Activated gamma-delta T cell treated with anti-CD3 and anti-CD28 coated beads, Interleukin-2, amount 50 U/mL, for 16 hours (primary cell): ENCODE measurements around the gene PSMA7.
"Not testable (repeated sequence)": the region's sequence is repeated elsewhere in the genome, so short reads cannot be mapped to it uniquely, and the experiment has no call there.

ENCODE experiments used
- DNase-seq: peaks from one replicate; pipeline ENCODE4 v3.0.0-alpha.2; 2020; ENCODE audit warnings: low read depth

The PSMA7 gene

DNA sequence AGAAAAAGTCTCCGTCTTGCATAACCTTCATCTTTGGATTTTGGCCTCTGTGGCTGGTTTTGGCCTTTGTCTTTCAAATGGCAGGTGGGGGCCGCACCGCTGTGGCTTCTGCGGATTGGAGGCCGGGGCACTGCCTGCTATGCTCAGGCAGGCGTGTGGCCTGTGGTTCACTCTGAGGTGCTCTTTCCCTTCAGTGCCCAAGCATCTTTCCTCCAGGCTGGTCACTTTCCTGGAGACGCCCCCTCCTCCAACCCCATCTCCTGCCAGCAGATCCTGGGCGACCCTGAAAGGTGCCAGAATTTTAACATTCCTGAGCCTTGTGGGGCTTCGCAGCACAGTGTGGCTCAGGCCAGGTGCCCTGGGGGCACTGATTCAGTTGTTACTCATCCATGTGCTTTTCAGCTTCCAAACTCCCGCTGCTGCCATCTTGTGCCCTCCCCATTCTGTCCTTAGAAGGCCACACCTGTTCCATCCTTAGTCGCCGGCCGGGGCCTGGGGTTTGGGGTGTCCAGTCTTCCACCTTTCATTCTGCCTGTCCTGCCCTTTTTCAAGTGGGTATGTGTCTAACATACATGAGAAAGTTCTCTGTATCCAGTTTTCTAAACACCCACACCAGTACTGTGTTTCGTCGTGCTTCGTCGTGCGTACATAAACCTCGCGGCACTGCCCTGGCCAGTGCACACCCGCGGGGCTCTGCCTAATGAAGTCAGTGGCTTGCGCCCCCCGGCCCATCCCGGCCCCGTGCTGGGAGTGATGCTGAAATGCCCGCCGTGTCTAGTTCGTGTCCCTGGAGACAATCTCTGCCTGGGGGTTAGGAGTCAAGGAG is 12.4 kb upstream of the PSMA7 start:
- DNase-seq, result no peak

DNA sequence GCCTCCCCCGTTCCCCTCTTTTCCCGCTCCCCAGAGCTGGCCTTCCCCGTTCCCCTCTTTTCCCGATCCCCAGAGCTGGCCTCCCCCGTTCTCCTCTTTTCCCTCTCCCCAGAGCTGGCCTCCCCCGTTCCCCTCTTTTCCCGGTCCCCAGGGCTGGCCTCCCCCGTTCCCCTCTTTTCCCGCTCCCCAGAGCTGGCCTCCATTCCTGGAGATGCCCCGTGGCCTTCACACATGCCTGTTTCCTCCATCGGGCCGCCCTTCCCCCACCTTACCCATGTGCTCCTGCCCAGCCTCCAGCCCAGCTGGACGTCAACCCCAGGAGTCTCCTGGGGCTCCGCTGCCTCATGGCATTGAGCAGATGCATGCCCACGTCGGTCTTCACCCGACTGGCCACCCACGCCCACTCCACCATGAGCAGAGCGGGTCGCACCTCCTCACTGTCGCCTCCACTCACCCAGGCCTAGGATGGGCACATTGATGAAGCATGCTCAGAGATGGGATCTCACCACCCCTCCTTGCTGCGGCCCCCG is 8.7 kb upstream of the PSMA7 start:
- no peak for DNase-seq

DNA sequence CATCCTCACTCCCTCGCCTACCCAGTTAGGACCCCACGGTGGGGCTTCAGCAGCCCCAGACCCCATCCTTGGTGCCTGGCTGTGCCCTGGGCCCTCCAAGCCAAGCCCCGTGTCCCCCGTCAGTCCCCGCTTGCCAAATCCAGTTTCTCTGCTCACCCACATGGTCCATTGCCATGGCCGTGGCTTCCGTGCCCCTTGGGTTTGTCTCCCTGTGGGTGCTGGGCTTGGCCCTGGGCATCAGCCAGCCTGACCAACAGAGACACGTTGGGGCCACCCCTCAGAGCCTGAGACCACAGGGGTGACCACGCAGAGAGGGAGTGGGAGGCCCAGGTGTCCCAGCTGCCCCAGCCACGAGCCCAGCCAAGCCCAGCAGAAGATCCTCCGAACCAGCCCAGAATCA is 8.0 kb upstream of the PSMA7 start:
- no peak for DNase-seq

GRCh38 chr20:62150310-62150575 is 7.0 kb upstream of the PSMA7 start:
- DNase-seq, result no peak

DNA sequence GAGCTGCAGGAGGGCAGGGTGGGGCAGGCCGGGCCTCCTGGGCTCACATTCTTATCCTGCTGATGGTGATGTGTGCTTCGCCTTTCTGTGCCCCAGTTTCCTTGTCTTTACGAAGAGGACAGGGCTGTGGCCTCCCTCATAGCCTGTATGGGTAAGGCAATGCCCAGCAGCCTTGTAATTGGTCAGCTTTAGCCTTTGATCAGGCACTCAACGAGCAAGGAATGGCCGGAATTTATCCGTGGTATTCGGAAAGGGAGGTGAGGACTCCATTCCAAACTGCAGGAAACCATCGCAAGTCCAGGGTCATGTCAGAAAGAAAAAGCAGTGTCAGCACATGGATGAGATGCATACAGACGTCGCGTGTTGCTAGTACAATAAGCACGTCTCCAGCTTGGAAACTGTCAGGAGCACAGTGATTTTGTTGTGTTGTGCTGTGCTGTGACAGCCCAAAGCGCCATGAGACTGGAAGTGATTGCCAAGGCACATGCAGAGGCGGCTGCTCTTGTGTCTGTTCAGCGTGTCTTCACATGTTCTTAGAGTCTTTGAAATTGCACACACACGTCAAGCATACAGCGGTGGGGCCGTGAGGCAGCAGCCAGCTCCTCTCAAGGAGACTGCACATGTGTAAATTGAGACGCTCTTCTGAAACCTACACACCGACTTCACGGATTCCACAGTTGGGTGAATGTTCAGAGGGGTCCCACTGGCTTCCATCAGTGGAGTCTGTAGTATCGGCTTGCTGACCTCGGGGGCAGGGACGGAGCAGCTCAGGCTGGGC is 6.5 kb upstream of the PSMA7 start:
- DNase-seq, result no peak

GRCh38 chr20:62148908-62149314 is 5.7 kb upstream of the PSMA7 start:
- DNase-seq, result no peak

GRCh38 chr20:62148383-62148782 is 5.2 kb upstream of the PSMA7 start:
- DNase-seq, result not testable (repeated sequence)

DNA sequence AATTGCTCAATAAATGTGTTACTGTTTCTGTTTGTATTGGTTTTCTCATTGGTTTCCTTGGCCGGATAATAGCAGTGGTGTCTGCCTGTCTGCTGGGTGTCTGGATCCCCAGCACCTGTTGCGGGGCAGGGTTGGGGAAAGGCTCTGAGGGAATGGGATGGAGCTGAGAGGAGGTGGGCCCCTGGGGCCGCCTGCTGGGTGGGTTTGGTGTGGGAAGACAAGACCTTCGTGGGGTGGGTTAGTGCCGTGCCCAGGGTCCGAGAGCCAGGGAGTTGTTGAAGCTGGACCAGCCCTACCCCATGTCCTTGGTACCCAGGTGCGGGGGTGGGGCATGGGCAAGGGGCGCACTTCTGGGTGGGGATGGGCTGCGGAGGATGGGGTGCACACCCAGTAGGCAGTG is 4.3 kb upstream of the PSMA7 start:
- DNase-seq, result no peak

DNA sequence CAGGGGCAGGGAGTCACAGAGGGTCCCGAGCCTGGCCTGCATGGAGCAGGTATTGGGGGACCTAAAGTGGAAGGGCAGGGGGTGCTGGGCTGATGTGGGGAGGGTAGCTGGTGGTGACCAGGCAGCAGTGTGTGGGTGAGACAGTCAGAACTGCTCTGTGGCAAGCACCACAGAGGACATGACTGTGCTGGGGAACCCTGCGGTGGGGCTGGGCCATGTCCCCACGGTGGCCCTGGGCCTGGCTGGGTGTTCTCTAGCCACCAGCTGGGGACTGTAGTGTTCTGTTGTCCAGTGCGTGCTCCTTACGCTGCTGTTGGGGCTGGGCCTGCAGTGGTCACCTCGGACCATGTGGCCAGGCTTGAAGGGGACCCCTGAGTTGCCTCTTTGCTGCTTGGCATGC is 3.9 kb upstream of the PSMA7 start:
- no peak for DNase-seq

DNA sequence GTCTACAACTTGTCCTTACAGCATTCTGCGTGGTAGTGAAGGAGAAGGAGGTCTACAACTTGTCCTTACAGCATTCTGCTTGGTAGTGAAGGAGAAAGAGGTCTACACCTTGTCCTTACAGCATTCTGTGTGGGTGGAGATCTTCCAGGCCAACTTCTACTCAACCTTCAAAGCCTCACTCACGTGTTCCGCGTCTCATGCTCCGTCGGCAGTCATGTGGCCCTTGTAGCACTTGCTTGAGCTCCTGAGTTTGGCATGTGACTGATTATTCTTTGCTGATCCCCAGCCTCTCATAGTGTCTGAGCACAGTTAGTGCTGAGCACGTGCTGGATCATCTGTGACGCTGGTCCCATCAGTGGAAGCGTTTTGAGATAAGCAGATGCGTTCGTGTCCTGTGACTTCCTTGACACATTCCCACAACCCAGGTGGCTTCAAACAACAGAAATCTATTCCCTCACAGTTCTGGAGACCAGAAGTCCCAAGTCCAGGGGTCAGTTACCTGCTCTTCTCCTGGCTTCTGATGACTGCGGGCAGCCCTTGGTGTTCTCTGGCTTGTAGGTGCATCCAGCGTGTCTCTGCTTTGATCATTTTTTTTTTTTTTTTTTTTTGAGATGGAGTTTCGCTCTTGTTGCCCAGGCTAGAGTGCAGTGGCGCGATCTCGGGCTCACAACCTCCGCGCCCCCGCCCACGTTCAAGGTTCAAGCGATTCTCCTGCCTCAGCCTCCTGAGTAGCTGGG is 3.0 kb upstream of the PSMA7 start:
- DNase-seq, result no peak

DNA sequence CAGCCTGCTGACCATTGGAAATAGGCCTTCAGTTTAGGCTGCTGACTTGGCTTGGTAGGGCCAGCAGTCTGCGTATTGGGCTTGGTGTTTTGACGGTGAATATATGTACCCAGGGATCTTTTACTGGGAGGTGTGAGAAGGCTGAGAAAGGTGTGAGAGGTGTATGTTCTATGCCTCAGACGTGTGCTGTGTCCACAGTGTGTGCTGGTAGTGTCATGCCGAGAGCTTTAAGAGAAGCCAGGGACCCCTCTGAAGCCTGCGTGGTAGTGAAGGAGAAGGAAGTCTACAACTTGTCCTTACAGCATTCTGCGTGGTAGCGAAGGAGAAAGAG is 2.5 kb upstream of the PSMA7 start:
- no peak for DNase-seq

DNA sequence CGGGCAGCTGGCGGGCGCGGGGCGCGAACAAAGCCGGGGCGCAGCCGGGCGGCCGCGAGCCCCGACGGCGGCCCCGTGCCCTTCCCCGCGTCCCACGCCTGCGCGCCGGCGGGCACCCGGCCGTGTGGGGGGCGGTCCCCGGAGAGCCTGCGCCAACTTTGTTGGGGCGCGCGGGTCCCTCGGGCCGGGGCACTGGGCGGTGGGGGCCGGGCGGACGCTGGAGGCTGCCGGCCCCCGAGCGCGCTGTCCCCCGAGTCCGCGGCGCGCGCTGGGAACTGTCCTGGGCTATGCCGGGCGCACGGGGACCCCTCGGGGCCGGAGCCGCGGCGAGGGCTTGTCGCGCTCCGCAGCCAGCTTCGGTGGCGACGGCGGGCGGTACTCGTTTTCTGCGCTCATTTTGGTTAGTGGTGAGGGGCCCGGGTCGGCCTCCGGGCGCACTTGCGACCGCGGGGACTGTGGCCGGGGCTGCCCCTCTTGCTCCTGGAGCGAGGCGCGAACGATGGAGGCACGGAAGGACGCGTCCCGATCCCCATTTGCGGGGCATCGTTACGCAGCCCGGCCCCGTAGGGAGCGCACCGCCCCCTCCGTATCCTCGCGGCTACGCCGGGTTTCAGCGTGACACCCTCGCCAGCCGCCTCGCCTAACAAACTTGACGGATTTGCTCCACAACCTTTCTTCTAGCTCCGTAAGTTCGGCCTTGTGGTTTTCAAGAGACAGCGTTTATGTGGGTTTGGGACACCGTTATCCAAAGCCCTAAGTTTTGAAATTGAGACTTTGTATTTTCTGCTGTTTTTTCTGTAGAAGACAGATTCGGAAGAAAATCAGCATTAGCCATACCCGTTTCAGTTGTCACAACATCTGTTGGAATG is 997 bp upstream of the PSMA7 start:
- DNase-seq, result no peak

DNA sequence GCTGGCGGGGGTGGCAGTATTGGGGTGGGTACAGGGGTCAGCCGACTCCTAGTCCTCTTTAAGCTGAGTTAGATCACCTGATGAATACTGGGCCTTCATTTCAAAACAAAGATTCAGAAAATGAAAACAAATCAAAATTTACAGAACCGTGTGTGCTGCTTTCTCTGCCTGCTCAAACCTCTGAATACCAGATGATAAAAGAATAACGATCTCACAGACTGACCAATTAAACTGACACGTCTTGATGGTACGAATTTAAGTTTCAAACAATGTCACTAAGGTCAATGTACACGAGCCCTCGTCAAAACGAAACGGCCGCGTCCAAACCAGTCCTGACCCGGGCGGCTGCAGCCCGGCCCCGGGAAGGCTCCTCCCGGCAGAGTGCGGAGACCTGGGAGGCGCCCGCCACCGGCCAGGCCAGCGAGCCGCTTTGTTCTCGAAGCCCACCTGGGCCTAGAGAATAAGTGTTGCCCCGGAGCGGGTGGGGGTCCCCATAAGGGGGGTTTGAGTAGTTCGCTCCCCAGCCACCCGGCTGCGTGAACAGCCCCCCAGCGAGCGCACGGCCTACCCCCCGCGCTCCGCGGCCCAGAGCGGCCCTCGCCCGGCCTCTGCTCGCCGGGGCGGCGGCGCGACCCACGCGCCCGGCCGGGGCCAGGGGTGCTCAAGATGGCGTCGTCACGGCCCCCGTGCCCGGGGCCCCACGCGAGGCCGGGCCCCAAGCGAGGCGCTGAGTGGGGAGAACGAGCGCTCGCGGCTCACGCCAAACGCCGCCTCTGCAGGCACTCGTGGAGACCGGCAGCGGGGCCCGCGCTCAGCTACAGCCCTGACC is 728 bp downstream of the PSMA7 start:
- DNase-seq, result no peak

- DNase-seq, result no peak
Measured at GRCh38 chr20:62141397-62142251, 1.6 kb downstream of the PSMA7 start.

- DNase-seq, result no peak
Measured at GRCh38 chr20:62141043-62141396, 2.2 kb downstream of the PSMA7 start.

DNA sequence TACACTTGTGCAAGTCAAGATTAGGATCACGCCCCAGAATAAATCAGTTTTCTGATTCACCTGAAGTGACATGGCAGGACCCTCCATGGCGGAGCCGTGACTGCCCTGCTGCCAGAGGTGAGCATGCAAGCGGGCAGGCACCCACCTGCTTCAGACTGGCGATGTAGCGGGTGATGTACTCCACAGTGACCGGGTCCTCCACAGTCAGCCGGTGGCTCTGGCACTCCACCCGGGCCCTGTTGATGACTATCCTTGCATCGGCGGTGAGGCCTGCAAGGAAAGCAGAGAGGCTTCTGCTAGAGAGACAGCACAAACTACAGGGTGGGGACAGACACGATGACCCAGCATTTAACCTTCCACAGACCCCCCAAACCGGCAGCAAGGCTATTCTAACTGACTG is 3.6 kb downstream of the PSMA7 start:
- DNase-seq, result no peak

DNA sequence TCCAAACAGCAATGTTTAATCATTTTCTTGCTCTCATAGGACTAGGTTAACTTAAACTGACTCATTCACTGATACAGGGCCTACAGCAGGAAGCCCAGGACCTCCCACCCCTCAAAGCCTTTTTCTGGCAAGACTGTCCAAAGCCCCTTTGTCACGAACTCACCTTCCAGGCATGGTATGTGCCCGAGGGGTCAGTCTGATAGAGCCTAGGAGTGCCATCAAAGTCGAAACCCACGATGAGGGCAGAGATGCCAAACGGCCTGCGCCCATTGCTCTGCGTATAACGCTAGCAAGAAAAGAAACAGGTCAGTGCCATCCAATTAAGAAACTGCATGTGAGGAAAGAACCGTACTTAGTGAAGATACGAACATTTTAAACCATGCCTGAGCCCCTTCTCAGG is 4.3 kb downstream of the PSMA7 start:
- DNase-seq, result no peak

DNA sequence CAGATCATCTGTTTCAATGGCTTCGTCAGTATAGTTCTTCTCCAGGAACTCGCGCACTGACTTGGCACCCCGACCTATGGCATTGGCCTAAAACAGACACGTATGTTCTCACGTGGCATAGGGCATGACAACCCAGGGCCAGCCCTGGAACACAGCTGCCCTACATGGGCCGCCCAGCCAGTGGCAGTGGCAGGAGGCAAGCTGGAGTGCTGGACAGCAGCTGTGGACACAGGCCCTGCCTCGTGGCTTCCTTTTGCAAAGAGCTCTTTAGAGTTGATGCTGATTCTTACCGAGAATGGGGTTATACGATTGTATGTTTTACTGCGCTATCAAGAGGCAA is 5.0 kb downstream of the PSMA7 start:
- DNase-seq, result no peak

- DNase-seq, result no peak
Measured at GRCh38 chr20:62137478-62138203, 5.6 kb downstream of the PSMA7 start.

DNA sequence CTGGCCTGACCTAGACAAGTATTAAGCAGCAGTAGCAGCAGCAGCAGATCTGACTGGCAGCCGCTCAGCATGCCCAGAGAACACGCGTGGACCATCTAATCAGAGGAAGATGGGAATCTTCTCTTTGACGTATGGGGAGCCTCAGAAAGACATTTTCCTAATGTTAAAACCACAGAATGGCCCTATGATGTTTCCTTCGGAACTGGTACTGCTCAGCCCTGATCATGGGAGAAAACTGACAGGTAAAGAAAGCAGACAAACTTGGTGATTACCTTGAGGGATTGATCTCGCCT is 6.2 kb downstream of the PSMA7 start:
- no peak for DNase-seq
